Adrenal gland (tissue), 12 donors: ENCODE results near the gene CARD19. TPM values are rescaled to one million over a fixed set of nuclear protein-coding genes. Genes with fewer than 3 reads are reported as not detected.
A peak's percentile ranks its signal among the peaks of the same experiment; 100 is the strongest.

Source experiments
- DNase-seq, 7 donors: peaks; one replicate each; pipeline ENCODE4 v3.0.0-alpha.2; 2019 to 2020
- H3K27ac ChIP-seq, 5 donors: fragments of 200-600 bp; sonication (generic) in 4 of 5; 1 replicate in 3 of 5; 2 replicates in 2 of 5; pipeline versions ENCODE4 v1.5.1 to v1.8.0; 2016 to 2020; ENCODE audit warnings: mild to moderate bottlenecking in 1 of 5
- H3K27me3 ChIP-seq: fragments of 200-600 bp; 2 replicates; pipeline ENCODE4 v1.8.0; 2021
- H3K36me3 ChIP-seq, 2 donors: fragments of 200-600 bp; replicated peaks in 1 of 2; 1 replicate in 1 of 2; 2 replicates in 1 of 2; pipeline versions ENCODE4 v1.5.1 to v1.8.0; 2018 to 2022
- H3K4me1 ChIP-seq, 2 donors: fragments of 200-600 bp; replicated peaks in 1 of 2; 1 replicate in 1 of 2; 2 replicates in 1 of 2; pipeline versions ENCODE4 v1.5.1 to v1.8.0; 2018 to 2021
- H3K4me3 ChIP-seq, 4 donors: fragments of 200-600 bp; sonication (generic) in 3 of 4; one replicate each; pipeline ENCODE4 v1.5.1; 2016 to 2018
- H3K9me3 ChIP-seq, 3 donors: fragments of 200-600 bp; sonication (generic) in 1 of 3; replicated peaks in 1 of 3; 1 replicate in 2 of 3; 2 replicates in 1 of 3; pipeline versions ENCODE4 v1.5.1 to v1.8.0; 2016 to 2021
- CTCF ChIP-seq, 6 experiments: fragments of 450-650 bp in 4 of 6; fragments of 200-600 bp in 2 of 6; sonication (generic) in 1 of 6; IDR thresholded peaks; 1 replicate in 5 of 6; 2 replicates in 1 of 6; pipeline versions ENCODE4 v1.5.1 to v1.8.0; 2016 to 2021; ENCODE audit warnings: antibody characterized with exemption in 6 of 6, mild to moderate bottlenecking in 2 of 6, moderate library complexity in 1 of 6
- POLR2A ChIP-seq, 2 donors: fragments of 450-650 bp; IDR thresholded peaks; one replicate each; pipeline ENCODE4 v1.6.1; 2017; ENCODE audit warnings: antibody characterized with exemption in 2 of 2, mild to moderate bottlenecking in 2 of 2, moderate library complexity in 1 of 2
- WGBS, 4 donors: extraction: QIAGEN DNeasy Blood & Tissue Kit in 2 of 4; methylation state at CpG; one replicate each; pipeline versions ENCODE4 v1.1.5 to v1.1.7; 2013 to 2017; 5-methylcytosine and 5-hydroxymethylcytosine counted together
- intact Hi-C, 2 donors: fragments of 100-400 bp; cut with DNase I; formaldehyde crosslinking; loops; one replicate each; pipeline versions ENCODE4 v1.14.1 to v1.15.0; 2022 to 2023
- polyA plus RNA-seq, 3 donors: library from polyadenylated mRNA; stranded (reverse); fragments of 200-250 nt in 2 of 3; fragments of 350-450 nt in 1 of 3; fragmentation: Illumina TruSeq in 1 of 3; extraction: RNeasy Lipid Tissue Mini Kit (QIAGEN cat#74804) in 1 of 3; gene quantifications; one replicate each; pipeline ENCODE4 v1.2.3, GENCODE V29; 2013 to 2014
- total RNA-seq, 9 donors: library from RNA; depleted of rRNA in 4 of 9; stranded (reverse); fragments of >200 nt in 4 of 9; fragments of 120-200 nt in 1 of 9; fragmentation: NEBNext Ultra II Directional in 1 of 9; extraction: Animal tissue kit (Norgen Biotek cat#: 25700) in 1 of 9; gene quantifications; one replicate each; pipeline versions ENCODE4 v1.1.0 to v1.2.4, GENCODE V29; 2013 to 2023
- donor health status: healthy with polysubstance abuse.
- donor health status: Bipolar disorder and iron deficiency.
- donor health status: DM: yes; HTN: yes; CAD: no.
- donor health status: DM: no; HTN: no; CAD: no.
- donor health status: DM: no; HTN: no; CAD: no.
- donor health status: DM: yes; HTN: yes; CAD: no.

The CARD19 gene
- total and polyA plus RNA-seq, 12 donors: 10.7 to 75.0 (median 41.3) TPM

GRCh38 chr9:93077367-93077766 is 18.6 kb upstream of the CARD19 start:
- H3K4me3 ChIP-seq: no peak overlapping the region
- DNase-seq: no peak
- no peaks in the 10 kb centered on the region for H3K36me3 ChIP-seq
- H3K4me1 ChIP-seq: peaks cover 0 to 5% of the 10 kb centered on the region in 2 donors
- H3K27ac ChIP-seq: no peak overlapping the region
- intact Hi-C loops: no loop called here
- no peaks in the 10 kb centered on the region for H3K9me3 ChIP-seq
- H3K27me3 ChIP-seq: no peaks in the 10 kb centered on the region
- WGBS, 4 donors: 94 to 100% (median 100%) methylated on average over 1 of the region's 1 CpG
- TF ChIP-seq CTCF (IDR thresholded peaks at IDR 0.05): no peak
- TF ChIP-seq POLR2A (IDR thresholded peaks at IDR 0.05): no peak

- H3K4me3 ChIP-seq: no peak overlapping the region
- peak in 1 of 7 donors; percentile 5 for DNase-seq
- WGBS, 4 donors: 92 to 98% (median 95%) methylated on average over 11 to 16 of the region's 16 CpGs
- TF ChIP-seq POLR2A (IDR thresholded peaks at IDR 0.05): no peak
- peaks cover 0 to under 1% of the 10 kb centered on the region in 2 donors for H3K4me1 ChIP-seq
- no peaks in the 10 kb centered on the region for H3K9me3 ChIP-seq
- H3K27me3 ChIP-seq: no peaks in the 10 kb centered on the region
- intact Hi-C loops: no loop called here
- H3K36me3 ChIP-seq: no peaks in the 10 kb centered on the region
- H3K27ac ChIP-seq: no peak overlapping the region
Observed at GRCh38 chr9:93077811-93078210, 18.2 kb upstream of the CARD19 start.

GRCh38 chr9:93079371-93079770 is 16.6 kb upstream of the CARD19 start:
- TF ChIP-seq CTCF (IDR thresholded peaks at IDR 0.05): no peak
- no peak for TF ChIP-seq POLR2A (IDR thresholded peaks at IDR 0.05)
- peak in 1 of 7 donors; percentile 3 for DNase-seq
- Histone ChIP-seq H3K27ac (no peak overlapping the region), H3K27me3 (no peaks in the 10 kb centered on the region), H3K9me3 (no peaks in the 10 kb centered on the region), H3K4me3 (no peak overlapping the region), H3K36me3 (no peaks in the 10 kb centered on the region), H3K4me1 (no peaks in the 10 kb centered on the region)
- intact Hi-C loops: no loop called here
- WGBS, 4 donors: 92 to 98% (median 96%) methylated on average over 8 to 13 of the region's 13 CpGs

- H3K27ac ChIP-seq: no peak overlapping the region
- WGBS, 4 donors: 82 to 96% (median 93%) methylated on average over 5 to 9 of the region's 9 CpGs
- H3K27me3 ChIP-seq: no peaks in the 10 kb centered on the region
- no peaks in the 10 kb centered on the region for H3K4me1 ChIP-seq
- H3K4me3 ChIP-seq: no peak overlapping the region
- no peak for TF ChIP-seq POLR2A (IDR thresholded peaks at IDR 0.05)
- no peak for TF ChIP-seq CTCF (IDR thresholded peaks at IDR 0.05)
- intact Hi-C loops: no loop called here
- peak in 1 of 7 donors; percentile 14 for DNase-seq
- H3K9me3 ChIP-seq: no peaks in the 10 kb centered on the region
- no peaks in the 10 kb centered on the region for H3K36me3 ChIP-seq
Observed at GRCh38 chr9:93080406-93080805, 15.6 kb upstream of the CARD19 start.

- TF ChIP-seq CTCF (IDR thresholded peaks at IDR 0.05) (no peak), POLR2A (IDR thresholded peaks at IDR 0.05) (no peak)
- Histone ChIP-seq H3K27me3 (no peaks in the 10 kb centered on the region), H3K4me1 (no peaks in the 10 kb centered on the region), H3K36me3 (no peaks in the 10 kb centered on the region), H3K4me3 (no peak overlapping the region), H3K27ac (peak overlapping the region in 1 of 5 donors; percentile 75), H3K9me3 (no peaks in the 10 kb centered on the region)
- intact Hi-C loops: no loop called here
- DNase-seq: peak in 2 of 7 donors; percentile 12 to 48
- WGBS, 4 donors: 90 to 100% (median 93%) methylated on average over 6 to 10 of the region's 10 CpGs
Observed at GRCh38 chr9:93081081-93081529, 14.9 kb upstream of the CARD19 start.
